ENCODE data around the gene TSACC. TPM values are rescaled to one million over a fixed set of nuclear protein-coding genes. Genes with fewer than 3 reads are reported as not detected.

The TSACC gene
- total RNA-seq, 3 donors from 2014 or later: 0.87 TPM; not detected in 2

DNA sequence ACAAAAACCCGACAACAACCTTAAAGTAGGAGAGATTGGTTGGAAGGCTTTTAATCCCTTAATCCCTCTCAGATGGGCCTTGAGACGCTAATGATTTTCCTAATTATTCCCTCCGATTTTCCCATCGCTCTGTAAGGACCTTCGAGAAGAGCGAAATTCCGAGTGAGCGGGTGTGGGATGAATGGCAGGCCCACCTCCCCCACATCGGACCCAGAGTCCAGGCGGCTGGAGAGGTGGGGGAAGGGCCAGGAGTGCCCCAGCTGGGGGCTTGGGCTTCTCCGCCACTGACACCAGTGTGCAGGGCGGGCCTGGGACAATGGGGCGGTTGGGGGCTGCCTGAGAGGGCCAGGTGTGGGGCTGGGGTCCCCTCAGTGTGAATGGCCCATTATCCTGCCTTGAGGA is 54.1 kb downstream of the TSACC start:
- H3K36me3 ChIP-seq (ENCODE audit: low read depth): no peaks in the 10 kb centered on the region
- no peaks in the 10 kb centered on the region for H3K9me3 ChIP-seq
- TF ChIP-seq CTCF (IDR thresholded peaks at IDR 0.05): no peak
- DNase-seq: no peak
- H3K4me1 ChIP-seq (ENCODE audit: low read depth): no peaks in the 10 kb centered on the region
- no peak overlapping the region for H3K4me3 ChIP-seq
- ATAC-seq: no peak
- intact Hi-C loops (cut with DNase I, micrococcal nuclease): no loop called here

DNA sequence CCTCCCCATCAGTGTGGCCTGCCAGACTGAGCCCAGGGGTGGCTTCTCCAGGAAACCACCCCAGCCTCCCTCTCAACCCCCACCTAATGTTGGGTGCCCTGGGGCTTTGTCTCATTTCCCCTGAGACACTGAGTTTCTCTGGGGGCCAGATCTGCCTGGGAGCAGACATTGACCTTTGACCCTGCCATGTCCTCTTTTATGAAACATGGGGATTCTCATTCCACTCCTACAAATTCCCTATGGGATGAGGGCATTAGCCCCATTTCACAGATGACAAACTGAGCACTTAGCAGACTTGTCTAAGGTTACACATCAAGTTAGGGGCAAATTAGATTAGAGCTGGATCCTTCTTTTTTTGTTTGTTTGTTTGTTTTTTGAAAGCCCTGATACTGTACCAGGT is 54.8 kb downstream of the TSACC start:
- no peak for ATAC-seq

GRCh38 chr1:156394082-156394481 is 55.8 kb downstream of the TSACC start:
- Histone ChIP-seq H3K36me3 (ENCODE audit: low read depth) (no peaks in the 10 kb centered on the region), H3K9me3 (no peaks in the 10 kb centered on the region), H3K4me1 (ENCODE audit: low read depth) (no peaks in the 10 kb centered on the region), H3K4me3 (no peak overlapping the region)
- no peak for TF ChIP-seq CTCF (IDR thresholded peaks at IDR 0.05)
- ATAC-seq (no peak), DNase-seq (no peak)
- intact Hi-C loops (cut with DNase I, micrococcal nuclease): no loop called here

More for the DNA sequence above, 54.8 kb downstream of the TSACC start:
- DNase-seq: no peak
- H3K4me3 ChIP-seq: no peak overlapping the region
- H3K36me3 ChIP-seq (ENCODE audit: low read depth): no peaks in the 10 kb centered on the region
- H3K4me1 ChIP-seq (ENCODE audit: low read depth): no peaks in the 10 kb centered on the region
- intact Hi-C loops (cut with DNase I, micrococcal nuclease): no loop called here
- H3K9me3 ChIP-seq: no peaks in the 10 kb centered on the region
- no peak for TF ChIP-seq CTCF (IDR thresholded peaks at IDR 0.05)

DNA sequence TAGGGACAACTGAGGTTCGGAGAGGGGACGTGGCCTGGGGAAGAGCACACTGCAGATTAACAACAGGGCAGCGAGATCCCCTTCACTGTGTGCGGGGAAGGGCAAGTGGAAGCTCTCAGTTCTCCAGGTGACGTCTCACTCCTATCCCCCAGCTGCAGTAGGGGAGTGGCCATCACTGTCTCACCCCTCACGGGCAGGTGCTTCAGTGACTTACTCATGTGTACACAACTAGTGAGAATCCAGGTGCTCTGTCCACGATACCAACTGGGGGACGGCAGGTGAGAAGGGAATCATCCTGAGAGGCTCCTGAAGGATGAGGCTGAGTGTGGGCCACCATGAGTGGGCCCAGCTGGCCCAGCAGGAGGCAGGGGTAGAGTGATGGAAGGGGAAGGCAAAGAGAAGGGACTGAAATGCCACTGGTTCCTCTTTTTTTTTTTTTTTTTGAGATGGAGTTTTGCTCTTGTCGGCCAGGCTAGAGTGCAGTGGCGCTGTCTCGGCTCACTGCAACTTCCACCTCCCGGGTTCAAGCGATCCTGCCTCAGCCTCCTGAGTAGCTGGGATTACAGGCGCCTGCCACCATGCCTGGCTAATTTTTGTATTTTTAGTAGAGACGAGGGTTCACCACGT is 56.6 kb downstream of the TSACC start:
- intact Hi-C loops (cut with DNase I, micrococcal nuclease): no loop called here
- no peak for TF ChIP-seq CTCF (IDR thresholded peaks at IDR 0.05)
- ATAC-seq (no peak), DNase-seq (no peak)
- Histone ChIP-seq H3K4me3 (no peak overlapping the region), H3K36me3 (ENCODE audit: low read depth) (no peaks in the 10 kb centered on the region), H3K9me3 (no peaks in the 10 kb centered on the region), H3K4me1 (ENCODE audit: low read depth) (no peaks in the 10 kb centered on the region)

Other genes with a start within 250 kb of the TSACC start
- 100 to 1,000 TPM; 263 to 334 (median 308) TPM for gene LMNA, start 223.8 kb upstream of the TSACC start, total RNA-seq
- gene SEMA4A, start 184.9 kb upstream of the TSACC start, total RNA-seq: 1 to 10 TPM; 2.1 to 7.6 (median 5.5) TPM
- 10 to 100 TPM; 19.8 to 31.1 (median 24.8) TPM for gene SLC25A44, start 144.4 kb upstream of the TSACC start, total RNA-seq
- gene PMF1, start 125.5 kb upstream of the TSACC start, total RNA-seq: 10 to 100 TPM; 38.1 to 46.8 (median 43.6) TPM
- gene BGLAP, start 96.3 kb upstream of the TSACC start, total RNA-seq: 1 to 10 TPM; 1.4 to 4.6 (median 2.4) TPM
- 1 to 10 TPM; 1.5 to 6.2 (median 1.9) TPM for gene PAQR6, start 90.5 kb upstream of the TSACC start, total RNA-seq
- 10 to 100 TPM; 72.9 to 89.5 (median 81.1) TPM for gene SMG5, start 55.7 kb upstream of the TSACC start, total RNA-seq
- 1 to 10 TPM; 3.9 to 6.0 (median 4.1) TPM for gene TMEM79, start 54.2 kb upstream of the TSACC start, total RNA-seq
- 10 to 100 TPM; 33.0 to 50.1 (median 35.3) TPM for gene GLMP, start 42.8 kb upstream of the TSACC start, total RNA-seq
- gene VHLL, start 39.2 kb upstream of the TSACC start, total RNA-seq: not detected
- gene CCT3, start 234 bp upstream of the TSACC start, total RNA-seq: 100 to 1,000 TPM; 117 to 157 (median 133) TPM
- not detected for gene RHBG, start 30.7 kb downstream of the TSACC start, total RNA-seq
- 100 to 1,000 TPM in 1 of 3 donors, 10 to 100 TPM in 2; 56.8 to 103 (median 61.9) TPM for gene MEF2D, start 162.2 kb downstream of the TSACC start, total RNA-seq
- 10 to 100 TPM in 1 of 3 donors, 1 to 10 TPM in 2; 3.4 to 15.5 (median 5.7) TPM for gene IQGAP3, start 234.0 kb downstream of the TSACC start, total RNA-seq
- gene TTC24, start 241.2 kb downstream of the TSACC start, total RNA-seq: under 1 TPM; 0.25 to 0.43 (median 0.34) TPM

All from mucosa of descending colon (tissue), 3 donors.